A549 (cell line): Measurements from ENCODE around the gene NSUN7. TPM values are rescaled to one million over a fixed set of nuclear protein-coding genes. Genes with fewer than 3 reads are reported as not detected.

ENCODE experiments used
- ATAC-seq, 2 experiments: fragments of 200-7000 bp in 1 of 2; fragments of >200 bp in 1 of 2; cut with Nextera tagmentation in 1 of 2; cut with Tn5 transposase in 1 of 2; 3 replicates each; pipeline versions ENCODE4 v1.8.0 to v1.9.1; 2018 to 2020; ENCODE audit warnings: mild to moderate bottlenecking in 1 of 2, moderate library complexity in 1 of 2
- CTCF ChIA-PET: fragments of 300-600 bp; sonication (Branson Sonifier 250); formaldehyde crosslinking; extraction: SDS; loops from one replicate; lab custom pipeline; 2021; ENCODE audit warnings: antibody characterized with exemption, inconsistent platforms; lab: Yijun Ruan, JAX
- POLR2A ChIA-PET: fragments of 350-600 bp; formaldehyde crosslinking; extraction: SDS; loops from one replicate; lab custom pipeline; 2021; ENCODE audit warnings: antibody characterized with exemption, inconsistent platforms; lab: Yijun Ruan, JAX
- DNase-seq, 2 experiments: peaks; one replicate each; pipeline versions ENCODE4 v3.0.0 to v3.0.0-alpha.2; 2011 to 2016; ENCODE audit warnings: low read depth in 1 of 2, low spot score in 1 of 2
- FAIRE-seq: peaks from 2 replicates; lab custom pipeline; 2011; peaks lifted over from hg19 to GRCh38; lab: Jason Lieb, UNC
- H3K27ac ChIP-seq, 2 experiments: fragments of >200 bp; sonication (Bioruptor Twin); formaldehyde crosslinking; 3 replicates each; pipeline ENCODE4 v1.5.1; 2016 to 2017
- H3K4me1 ChIP-seq: fragments of >200 bp; sonication (Bioruptor Twin); formaldehyde crosslinking; 3 replicates; pipeline ENCODE4 v1.6.1; 2016
- H3K4me2 ChIP-seq: fragments of >200 bp; sonication (Bioruptor Twin); formaldehyde crosslinking; 3 replicates; pipeline ENCODE4 v1.6.1; 2016
- H3K4me3 ChIP-seq: fragments of >200 bp; sonication (Bioruptor Twin); formaldehyde crosslinking; 3 replicates; pipeline ENCODE4 v1.5.1; 2016
- H3K9me3 ChIP-seq: fragments of >200 bp; sonication (Bioruptor Twin); formaldehyde crosslinking; 3 replicates; pipeline ENCODE4 v1.6.1; 2016
- CBX2 ChIP-seq: fragments of 200-600 bp; sonication (generic); IDR thresholded peaks from 2 replicates; pipeline ENCODE4 v1.6.1; 2016; ENCODE audit warnings: low read depth, mild to moderate bottlenecking, borderline replicate concordance
- CBX8 ChIP-seq: fragments of 200-600 bp; sonication (generic); IDR thresholded peaks from 2 replicates; pipeline ENCODE4 v1.6.1; 2016
- CEBPB ChIP-seq, 2 experiments: fragments of >200 bp in 1 of 2; sonication (Bioruptor Twin) in 1 of 2; formaldehyde crosslinking in 1 of 2; IDR thresholded peaks; 2 replicates each; pipeline ENCODE4 v1.6.1; 2012 to 2016
- EHMT2 ChIP-seq: fragments of 200-600 bp; sonication (generic); IDR thresholded peaks from 2 replicates; pipeline ENCODE4 v1.6.1; 2016; ENCODE audit warnings: antibody characterized with exemption, low read depth, mild to moderate bottlenecking, moderate library complexity
- FOXS1 ChIP-seq: fragments of 250-450 bp; sonication (Bioruptor Pico); IDR thresholded peaks from 2 replicates; pipeline ENCODE4 v1.5.0; 2020; ENCODE audit warnings: mild to moderate bottlenecking, moderate library complexity
- GATA3 ChIP-seq: IDR thresholded peaks from 2 replicates; pipeline ENCODE4 v1.6.1; 2012; ENCODE audit warnings: borderline replicate concordance
- HDAC2 ChIP-seq: fragments of 200-600 bp; sonication (generic); IDR thresholded peaks from 2 replicates; pipeline ENCODE4 v1.6.1; 2016
- HMGXB4 ChIP-seq: fragments of 250-450 bp; sonication (Bioruptor Pico); IDR thresholded peaks from 2 replicates; pipeline ENCODE4 v1.5.0; 2021; ENCODE audit warnings: mild to moderate bottlenecking, moderate library complexity, borderline replicate concordance
- HOXB5 ChIP-seq: fragments of 250-450 bp; sonication (Bioruptor Pico); IDR thresholded peaks from 2 replicates; pipeline ENCODE4 v1.5.0; 2020; ENCODE audit warnings: mild to moderate bottlenecking, moderate library complexity
- JUN ChIP-seq, 2 experiments: fragments of >200 bp; sonication (Bioruptor Twin); formaldehyde crosslinking; IDR thresholded peaks; 2 replicates in 1 of 2; 3 replicates in 1 of 2; pipeline ENCODE4 v1.6.1; 2016 to 2017
- NFE2L2 ChIP-seq: fragments of 150-350 bp; conservative IDR thresholded peaks from 2 replicates; pipeline ENCODE4 v1.6.1; 2014; ENCODE audit warnings: low read length
- PHF8 ChIP-seq: fragments of 200-600 bp; sonication (generic); IDR thresholded peaks from 2 replicates; pipeline ENCODE4 v1.6.1; 2016; ENCODE audit warnings: low read depth, mild to moderate bottlenecking, antibody characterized with exemption, moderate library complexity, borderline replicate concordance
- POLR2AphosphoS2 ChIP-seq: conservative IDR thresholded peaks from 2 replicates; pipeline ENCODE4 v1.6.1; 2012; ENCODE audit warnings: low read length, improper control_type of control experiment, inconsistent platforms
- RARB ChIP-seq: fragments of 250-450 bp; sonication (Bioruptor Pico); IDR thresholded peaks from 2 replicates; pipeline ENCODE4 v1.8.0; 2021; ENCODE audit warnings: mild to moderate bottlenecking, moderate library complexity
- RFX5 ChIP-seq: fragments of 450-650 bp; IDR thresholded peaks from 2 replicates; pipeline ENCODE4 v1.7.1; 2014; ENCODE audit warnings: antibody characterized with exemption, mild to moderate bottlenecking, moderate library complexity
- RNF2 ChIP-seq: fragments of 200-600 bp; sonication (generic); IDR thresholded peaks from 2 replicates; pipeline ENCODE4 v1.6.1; 2016; ENCODE audit warnings: low read depth, mild to moderate bottlenecking, antibody characterized with exemption, moderate library complexity, borderline replicate concordance
- TFCP2L1 ChIP-seq: fragments of 250-450 bp; sonication (Bioruptor Pico); IDR thresholded peaks from 2 replicates; pipeline ENCODE4 v1.5.0; 2021; ENCODE audit warnings: mild to moderate bottlenecking
- ZC3H11A ChIP-seq: fragments of 450-650 bp; IDR thresholded peaks from 2 replicates; pipeline ENCODE4 v1.6.1; 2014; ENCODE audit warnings: antibody characterized with exemption, mild to moderate bottlenecking
- ZFP36 ChIP-seq: fragments of 450-650 bp; IDR thresholded peaks from 2 replicates; pipeline ENCODE4 v1.6.1; 2014; ENCODE audit warnings: borderline replicate concordance; ENCODE audit not compliant: partially characterized antibody
- ZNF302 ChIP-seq: fragments of 250-450 bp; sonication (Bioruptor Pico); IDR thresholded peaks from 2 replicates; pipeline ENCODE4 v1.9.0; 2021; ENCODE audit warnings: inconsistent platforms, mild to moderate bottlenecking, moderate library complexity
- WGBS: methylation state at CpG from one replicate; pipeline ENCODE4 v1.1.6; 2017; ENCODE audit errors: missing lambda C conversion rate; 5-methylcytosine and 5-hydroxymethylcytosine counted together
- polyA plus RNA-seq, 4 experiments: library from polyadenylated mRNA; depleted of rRNA in 3 of 4; stranded (reverse); fragments of >200 nt; fragmentation: RNase III in 1 of 4; extraction: RNeasy Plus Mini Kit Qiagen cat#74134 plus additional on column Dnase treatment in 1 of 4; gene quantifications; 2 replicates in 3 of 4; 3 replicates in 1 of 4; pipeline ENCODE4 v1.2.3, GENCODE V29; 2011 to 2017
- TF ChIP-seq, protein P1 (sequence below): IDR thresholded peaks from 2 replicates; pipeline ENCODE4 v1.6.1; 2012
- TF ChIP-seq, protein P2 (sequence below): fragments of >200 bp; sonication (Bioruptor Twin); formaldehyde crosslinking; IDR thresholded peaks from 2 replicates; pipeline ENCODE4 v1.6.1; 2016
- TF ChIP-seq, protein P3 (sequence below): IDR thresholded peaks from 2 replicates; pipeline ENCODE4 v1.6.1; 2012; ENCODE audit warnings: low read depth, borderline replicate concordance
- TF ChIP-seq, protein P4 (sequence below): IDR thresholded peaks from 2 replicates; pipeline ENCODE4 v1.6.1; 2012

Gene NSUN7
- polyA plus RNA-seq, 2 of the 4 experiments (the other 2 are of a cell fraction): 0.65 to 1.4 TPM

DNA sequence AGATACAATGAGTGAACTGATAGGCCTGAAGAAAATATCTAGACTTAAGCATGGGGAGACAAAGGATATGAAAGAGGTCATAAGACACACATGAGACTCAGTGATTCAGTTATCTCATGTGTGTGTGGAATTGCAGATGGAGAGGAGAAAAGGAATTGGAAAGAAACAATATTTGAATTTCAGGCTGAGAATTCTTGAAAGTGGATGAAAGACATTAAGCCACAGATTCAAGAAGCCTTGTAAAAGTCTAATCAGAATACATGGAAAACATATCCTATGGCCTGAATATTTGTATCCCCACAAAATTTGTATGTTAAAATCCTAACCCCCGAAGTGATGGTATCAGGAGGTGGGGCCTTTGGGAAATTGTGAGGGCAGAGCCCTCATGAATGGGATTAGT, 28.3 kb downstream of the NSUN7 start:
- DNase-seq: no peak
- POLR2A ChIA-PET: no interaction called here
- CTCF ChIA-PET: no interaction called here
- Histone ChIP-seq H3K9me3 (no peaks in the 10 kb centered on the region), H3K4me3 (no peak overlapping the region), H3K27ac (no peak overlapping the region), H3K4me1 (no peaks in the 10 kb centered on the region), H3K4me2 (no peak overlapping the region)
- no peak for FAIRE-seq
- 76% methylated on average over 1 of the region's 1 CpG for WGBS
- TF ChIP-seq JUN (IDR thresholded peaks at IDR 0.05) (no peak), RFX5 (no peak), GATA3 (no peak), NFE2L2 (no peak), HOXB5 (CRISPR knock-in tag) (no peak), EHMT2 (no peak), ZFP36 (no peak), RNF2 (no peak), RARB (CRISPR knock-in tag) (no peak), ZC3H11A (no peak)
- TF ChIP-seq, protein P1, sequence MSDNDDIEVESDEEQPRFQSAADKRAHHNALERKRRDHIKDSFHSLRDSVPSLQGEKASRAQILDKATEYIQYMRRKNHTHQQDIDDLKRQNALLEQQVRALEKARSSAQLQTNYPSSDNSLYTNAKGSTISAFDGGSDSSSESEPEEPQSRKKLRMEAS: no peak
- TF ChIP-seq, protein P2, sequence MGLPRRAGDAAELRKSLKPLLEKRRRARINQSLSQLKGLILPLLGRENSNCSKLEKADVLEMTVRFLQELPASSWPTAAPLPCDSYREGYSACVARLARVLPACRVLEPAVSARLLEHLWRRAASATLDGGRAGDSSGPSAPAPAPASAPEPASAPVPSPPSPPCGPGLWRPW: no peak
- TF ChIP-seq, protein P3, sequence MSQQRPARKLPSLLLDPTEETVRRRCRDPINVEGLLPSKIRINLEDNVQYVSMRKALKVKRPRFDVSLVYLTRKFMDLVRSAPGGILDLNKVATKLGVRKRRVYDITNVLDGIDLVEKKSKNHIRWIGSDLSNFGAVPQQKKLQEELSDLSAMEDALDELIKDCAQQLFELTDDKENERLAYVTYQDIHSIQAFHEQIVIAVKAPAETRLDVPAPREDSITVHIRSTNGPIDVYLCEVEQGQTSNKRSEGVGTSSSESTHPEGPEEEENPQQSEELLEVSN: no peak
- TF ChIP-seq, protein P4, sequence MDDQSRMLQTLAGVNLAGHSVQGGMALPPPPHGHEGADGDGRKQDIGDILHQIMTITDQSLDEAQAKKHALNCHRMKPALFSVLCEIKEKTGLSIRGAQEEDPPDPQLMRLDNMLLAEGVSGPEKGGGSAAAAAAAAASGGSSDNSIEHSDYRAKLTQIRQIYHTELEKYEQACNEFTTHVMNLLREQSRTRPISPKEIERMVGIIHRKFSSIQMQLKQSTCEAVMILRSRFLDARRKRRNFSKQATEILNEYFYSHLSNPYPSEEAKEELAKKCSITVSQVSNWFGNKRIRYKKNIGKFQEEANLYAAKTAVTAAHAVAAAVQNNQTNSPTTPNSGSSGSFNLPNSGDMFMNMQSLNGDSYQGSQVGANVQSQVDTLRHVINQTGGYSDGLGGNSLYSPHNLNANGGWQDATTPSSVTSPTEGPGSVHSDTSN: no peak
- ATAC-seq: no peak

DNA sequence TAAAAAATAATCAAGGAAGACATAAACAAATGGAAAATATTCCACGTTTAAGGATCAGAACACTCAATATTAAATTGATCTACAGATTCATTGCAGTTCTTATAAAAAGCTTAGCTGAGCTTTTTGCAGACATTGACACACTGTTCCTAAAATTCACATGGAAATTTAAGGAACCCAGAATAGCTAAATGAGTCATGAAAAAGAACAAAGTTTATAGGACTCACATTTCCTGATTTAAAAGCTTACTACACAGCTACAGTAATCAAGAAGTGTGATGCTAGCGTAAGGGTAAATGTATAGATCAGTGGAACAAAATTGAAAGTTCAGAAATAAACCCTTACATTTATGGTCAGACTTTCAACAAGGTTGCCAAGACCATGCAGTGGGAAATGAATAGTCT, 33.1 kb downstream of the NSUN7 start:
- TF ChIP-seq, protein P3: no peak
- TF ChIP-seq CBX2 (no peak), FOXS1 (no peak), ZC3H11A (no peak), JUN (IDR thresholded peaks at IDR 0.05) (no peak), HDAC2 (no peak), EHMT2 (no peak), HMGXB4 (no peak), ZNF302 (CRISPR knock-in tag) (no peak), POLR2AphosphoS2 (no peak), PHF8 (no peak), CEBPB (IDR thresholded peaks at IDR 0.05) (no peak), TFCP2L1 (CRISPR knock-in tag) (no peak), CBX8 (no peak)
- TF ChIP-seq, protein P2: no peak
- TF ChIP-seq, protein P4: no peak
- no peak overlapping the region for H3K27ac ChIP-seq
- H3K9me3 ChIP-seq: no peaks in the 10 kb centered on the region
- H3K4me3 ChIP-seq: no peak overlapping the region
- FAIRE-seq: no peak
- ChIA-PET CTCF (no interaction called here), POLR2A (no interaction called here)
- H3K4me1 ChIP-seq: no peaks in the 10 kb centered on the region
- ATAC-seq: no peak
- WGBS: 61% methylated on average over 2 of the region's 2 CpGs
- no peak overlapping the region for H3K4me2 ChIP-seq
- no peak for DNase-seq
